ENCODE data around the gene PLA2G4E.

PLA2G4E gene

DNA sequence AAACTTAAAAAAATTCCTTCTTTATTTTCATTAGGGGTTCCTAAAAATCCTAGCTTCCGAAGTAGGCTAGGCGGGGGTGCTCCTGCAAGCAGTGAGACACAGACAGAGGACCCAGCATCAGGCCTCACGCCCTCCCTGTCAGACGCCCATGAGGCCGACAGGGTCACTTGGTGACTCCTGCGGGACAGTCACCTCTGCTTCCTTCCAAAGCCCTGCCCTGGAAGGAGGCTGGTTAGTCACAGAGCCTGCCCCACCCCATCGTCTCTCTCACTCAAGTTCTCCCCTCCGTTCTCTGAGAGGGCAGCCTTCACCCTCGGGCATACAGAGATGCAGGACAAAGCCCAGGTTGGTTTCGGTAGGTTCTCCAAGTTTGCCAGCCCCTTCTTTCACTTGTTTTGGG lies 87.1 kb downstream of the PLA2G4E start:
- DNase-seq (ENCODE audit: low read depth) = no peak

DNA sequence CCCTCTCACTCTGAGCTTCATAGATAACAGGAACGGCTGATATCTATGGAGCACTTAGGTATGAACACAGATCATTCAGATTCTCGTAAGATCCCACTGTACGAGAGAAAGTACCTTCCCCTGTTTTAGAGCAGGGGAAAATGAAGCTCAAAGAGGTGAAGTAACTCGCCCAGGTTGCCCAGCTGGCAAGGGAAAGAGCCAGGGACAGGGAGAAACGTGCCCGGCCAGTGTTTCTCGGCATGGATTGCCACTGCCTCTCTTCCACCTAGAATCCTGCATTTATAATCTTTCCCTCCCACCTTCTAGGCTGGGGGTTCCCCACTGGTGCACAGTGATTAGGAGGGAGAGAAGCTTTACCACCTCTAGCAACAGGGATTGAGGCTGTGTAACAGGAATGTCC lies 87.5 kb downstream of the PLA2G4E start:
- no peak for DNase-seq (ENCODE audit: low read depth)

DNA sequence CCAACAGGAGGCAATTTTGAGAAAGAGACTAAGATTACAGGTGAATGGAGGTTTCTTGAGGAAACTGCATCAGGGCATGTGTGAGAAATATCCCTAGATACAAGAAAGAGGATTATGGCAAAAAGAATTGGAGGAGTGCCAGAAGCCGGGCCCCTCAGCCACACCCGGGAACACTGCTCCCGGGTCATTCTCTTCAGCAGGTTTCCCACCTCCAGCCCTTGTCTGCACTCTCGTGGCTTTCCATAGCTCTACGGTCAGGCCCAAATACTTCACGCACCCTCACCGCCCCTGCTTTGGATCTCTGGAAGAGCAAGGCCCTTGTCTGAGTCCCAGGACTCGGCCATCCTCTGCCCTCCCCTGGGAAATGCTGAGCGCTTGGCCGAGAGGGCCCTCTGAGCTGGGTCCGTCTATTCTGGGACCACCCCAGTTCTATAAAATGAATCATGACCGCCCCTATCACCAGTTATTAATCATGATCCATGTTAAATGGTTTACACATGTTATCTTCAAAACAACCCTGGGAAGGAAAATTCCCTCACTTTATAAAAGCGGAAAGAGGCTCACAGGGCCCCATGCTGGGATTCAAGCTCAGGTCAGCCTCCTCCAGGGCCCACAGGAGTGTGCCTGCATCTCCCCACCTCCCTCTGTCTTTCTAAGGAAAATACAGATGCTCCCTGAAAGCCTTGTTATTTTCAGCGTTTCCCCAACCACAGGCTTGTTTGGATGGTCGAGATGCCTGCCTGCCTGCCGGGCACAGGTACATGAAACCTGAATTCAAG lies 88.1 kb downstream of the PLA2G4E start:
- DNase-seq (ENCODE audit: low read depth) = no peak

- no peak for DNase-seq (ENCODE audit: low read depth)
These were observed 88.7 kb downstream of the PLA2G4E start for GRCh38 chr15:41932101-41932500.

All from activated T-cell treated with anti-CD3 and anti-CD28 coated beads for 1 hour (primary cell).